HG03457 (cell line): ENCODE results near the gene CELSR1.

Experiments used
- ATAC-seq: cut with Tn5 transposase; IDR thresholded peaks from one replicate; pipeline ENCODE4 v1.9.1; 2021; ENCODE audit warnings: moderate number of reproducible peaks; ENCODE audit not compliant: unreplicated experiment

CELSR1 gene

DNA sequence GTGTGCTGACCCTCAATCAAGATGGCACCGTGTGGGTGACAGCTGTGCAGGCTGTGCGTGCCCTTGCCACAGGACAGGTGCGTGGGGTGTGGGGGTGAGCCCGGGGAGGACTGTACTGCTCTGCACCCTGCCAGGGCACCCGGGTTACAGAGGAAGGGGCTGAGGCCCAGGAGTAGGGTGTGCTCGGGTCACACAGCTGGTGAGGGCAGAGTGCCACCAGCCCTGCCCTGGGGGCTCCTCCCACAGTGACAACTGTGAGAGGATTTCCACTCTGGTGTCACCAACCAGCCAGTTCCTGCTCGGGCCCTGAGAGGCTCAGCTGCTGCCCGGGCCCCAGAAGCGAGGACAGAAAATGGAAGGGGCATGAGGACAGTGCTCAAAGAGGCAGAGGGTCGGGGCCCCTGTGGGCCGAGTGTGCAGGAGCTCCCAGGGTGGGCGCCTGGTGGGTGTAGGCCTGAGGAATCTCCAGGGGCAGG, 181.4 kb downstream of the CELSR1 start:
- no peak for ATAC-seq

- ATAC-seq = no peak
Measured at GRCh38 chr22:46355369-46355995, 181.9 kb downstream of the CELSR1 start.

GRCh38 chr22:46354993-46355305, 182.5 kb downstream of the CELSR1 start:
- no peak for ATAC-seq

GRCh38 chr22:46354176-46354992, 183.0 kb downstream of the CELSR1 start:
- no peak for ATAC-seq

DNA sequence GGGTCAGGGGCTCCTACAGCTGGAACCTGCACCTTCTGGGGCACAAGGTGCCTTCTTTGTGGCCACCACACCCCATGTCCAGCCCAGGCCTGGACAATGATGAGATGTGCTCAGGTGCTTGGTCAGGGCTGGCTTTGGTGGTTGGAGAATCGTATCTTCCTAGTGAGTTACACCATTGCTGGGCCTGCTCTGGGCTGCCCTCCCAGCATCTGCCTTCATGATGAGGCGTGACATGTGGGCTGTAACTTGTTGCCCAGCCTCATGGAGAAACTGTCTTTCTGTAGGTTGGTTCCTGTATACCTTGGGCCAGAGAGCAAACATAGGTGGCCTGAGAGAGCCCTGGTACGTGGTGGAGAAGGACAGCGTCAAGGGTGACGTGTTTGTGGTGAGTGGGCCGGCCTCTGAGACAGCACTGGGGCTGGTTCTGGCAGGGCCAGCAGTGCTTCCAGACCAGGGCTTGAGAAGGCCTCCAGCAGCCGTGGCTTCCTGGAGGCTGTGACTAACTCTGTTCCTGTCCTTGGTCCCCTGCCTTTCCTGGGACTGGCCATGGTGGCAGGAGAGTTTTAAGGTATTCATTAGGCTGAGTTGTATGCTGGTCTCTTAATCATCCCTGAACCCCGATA, 183.8 kb downstream of the CELSR1 start:
- no peak for ATAC-seq

DNA sequence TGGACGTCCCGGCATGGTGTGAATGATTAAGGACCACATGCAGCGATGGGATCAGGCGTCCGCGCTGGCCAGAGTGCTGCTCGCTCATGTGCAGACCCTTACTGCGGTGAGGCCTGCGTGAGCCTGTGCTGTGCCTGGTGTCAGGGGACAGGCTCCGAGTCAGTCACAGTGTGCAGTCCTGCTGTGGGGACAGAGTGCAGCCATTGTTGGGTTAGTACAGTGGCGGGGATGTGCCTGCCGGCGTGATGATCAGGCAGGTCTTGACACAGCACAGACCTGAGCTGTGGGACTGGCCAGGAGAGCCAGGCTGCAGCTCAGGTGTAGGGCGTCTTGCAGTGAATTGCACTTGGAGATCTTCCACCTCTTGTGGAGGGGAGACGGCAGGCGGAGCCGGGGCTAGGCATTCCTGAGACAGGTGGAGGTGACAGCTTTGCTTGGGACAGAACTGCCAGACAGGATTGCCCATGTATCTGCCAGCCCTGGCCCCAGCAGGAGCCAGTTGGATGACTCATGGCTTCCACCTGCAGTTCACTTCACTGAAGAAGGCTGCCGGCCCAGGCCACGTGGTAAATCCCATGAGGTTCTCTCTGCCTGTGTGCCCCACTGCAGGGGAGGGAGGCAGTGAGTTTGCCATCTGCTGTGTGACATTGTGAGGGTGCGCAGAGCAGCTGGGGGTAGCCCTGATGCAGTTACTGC, 184.6 kb downstream of the CELSR1 start:
- ATAC-seq = no peak

DNA sequence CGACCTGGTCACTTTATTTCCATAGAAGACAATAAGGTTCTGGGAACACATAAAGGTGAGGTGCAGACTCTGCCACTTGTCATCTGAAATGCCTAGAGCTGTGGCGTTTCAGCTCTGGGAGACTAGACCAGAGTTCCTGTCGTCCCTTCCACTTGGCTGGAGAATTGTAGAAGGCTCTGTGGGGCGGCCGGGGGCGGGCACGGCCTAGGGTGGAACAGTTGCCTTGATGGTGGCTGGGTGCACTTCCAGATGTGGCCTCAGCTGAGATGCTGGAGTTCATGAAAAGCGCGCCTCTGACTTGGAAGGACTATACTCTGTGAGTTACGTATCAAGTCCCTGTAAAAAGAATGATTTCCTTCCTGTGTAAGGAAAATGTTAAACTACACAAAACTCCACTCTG, 185.1 kb downstream of the CELSR1 start:
- ATAC-seq = no peak

GRCh38 chr22:46351767-46352166, 185.7 kb downstream of the CELSR1 start:
- ATAC-seq = no peak

GRCh38 chr22:46351131-46351735, 186.2 kb downstream of the CELSR1 start:
- ATAC-seq = no peak

GRCh38 chr22:46350646-46351045, 186.8 kb downstream of the CELSR1 start:
- ATAC-seq = no peak

- ATAC-seq = no peak
Measured at GRCh38 chr22:46350121-46350520, 187.3 kb downstream of the CELSR1 start.

- no peak for ATAC-seq
Measured at GRCh38 chr22:46349681-46350080, 187.7 kb downstream of the CELSR1 start.

DNA sequence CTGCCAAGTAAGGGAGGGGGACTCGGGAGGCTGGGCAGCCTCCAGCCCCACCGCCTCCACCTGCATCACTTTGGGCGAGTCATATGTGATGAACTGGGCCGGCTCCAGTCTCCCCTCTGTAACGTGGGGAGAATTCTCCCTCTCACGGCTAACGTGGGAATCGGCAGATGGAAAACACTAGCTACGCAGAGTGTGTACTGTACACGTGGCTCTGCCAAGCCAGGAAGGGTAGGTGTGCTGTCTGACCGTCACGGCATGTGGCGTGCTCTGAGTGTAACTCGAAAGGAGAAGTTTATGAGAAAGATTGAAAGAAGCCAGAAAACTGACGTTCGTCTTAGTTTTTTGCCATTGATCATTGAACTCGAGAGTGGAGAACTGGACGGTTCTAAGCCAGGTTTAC, 188.2 kb downstream of the CELSR1 start:
- no peak for ATAC-seq

- no peak for ATAC-seq
Measured at GRCh38 chr22:46348099-46348695, 189.2 kb downstream of the CELSR1 start.

DNA sequence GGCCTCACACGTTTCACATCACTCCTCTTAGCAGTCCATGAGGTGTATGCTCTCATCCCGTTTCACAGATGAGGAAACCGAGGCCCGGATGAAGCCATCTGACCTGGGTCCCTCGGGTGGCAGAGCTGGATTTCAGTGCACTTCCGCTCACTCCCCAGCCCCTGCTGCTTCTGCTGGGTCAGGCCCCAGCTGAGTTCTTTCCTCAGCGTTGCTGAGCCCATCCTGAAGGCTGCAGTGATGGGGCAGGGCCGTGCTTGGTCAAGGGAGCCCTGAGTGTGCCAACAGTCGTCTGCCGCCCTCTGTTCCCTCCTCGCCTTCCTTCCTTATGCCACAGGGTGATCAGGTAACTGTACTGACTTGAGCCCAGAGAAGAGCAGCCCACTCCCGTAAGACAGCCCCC, 189.8 kb downstream of the CELSR1 start:
- ATAC-seq = no peak

DNA sequence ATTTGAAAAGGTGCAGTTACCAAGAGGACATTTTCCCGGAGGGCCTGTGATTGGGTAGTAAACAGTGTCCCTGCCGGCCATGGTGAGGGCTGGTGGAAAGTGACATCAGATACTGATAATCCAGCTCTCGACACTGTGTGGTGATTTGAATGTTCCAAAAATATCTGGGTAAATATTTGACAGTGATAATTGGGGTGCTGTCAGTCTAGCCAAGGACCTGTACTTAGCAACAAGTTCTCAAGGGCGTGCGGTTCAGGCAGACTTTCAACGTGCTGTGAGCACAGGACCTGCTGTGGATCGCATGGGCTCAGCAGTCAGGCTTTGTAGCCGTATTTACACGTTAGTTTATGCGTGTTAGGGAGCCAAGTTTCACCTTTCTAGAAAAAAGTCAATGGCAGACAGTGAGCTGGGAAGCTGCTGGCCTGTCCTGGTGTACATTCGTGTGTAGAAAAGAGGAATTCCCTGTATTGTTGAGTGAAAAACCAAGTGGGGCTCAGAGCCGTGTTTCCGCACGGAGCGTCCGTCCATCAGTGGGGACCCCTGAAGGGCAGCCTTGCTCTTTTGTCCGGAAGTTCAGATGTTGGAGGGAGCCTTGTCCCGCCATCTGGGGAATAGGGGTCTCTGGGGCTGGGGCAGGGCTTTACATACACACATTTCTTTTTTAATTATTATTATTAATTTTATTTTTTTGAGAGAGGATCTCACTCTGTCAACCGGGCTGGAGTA, 190.6 kb downstream of the CELSR1 start:
- ATAC-seq = no peak

DNA sequence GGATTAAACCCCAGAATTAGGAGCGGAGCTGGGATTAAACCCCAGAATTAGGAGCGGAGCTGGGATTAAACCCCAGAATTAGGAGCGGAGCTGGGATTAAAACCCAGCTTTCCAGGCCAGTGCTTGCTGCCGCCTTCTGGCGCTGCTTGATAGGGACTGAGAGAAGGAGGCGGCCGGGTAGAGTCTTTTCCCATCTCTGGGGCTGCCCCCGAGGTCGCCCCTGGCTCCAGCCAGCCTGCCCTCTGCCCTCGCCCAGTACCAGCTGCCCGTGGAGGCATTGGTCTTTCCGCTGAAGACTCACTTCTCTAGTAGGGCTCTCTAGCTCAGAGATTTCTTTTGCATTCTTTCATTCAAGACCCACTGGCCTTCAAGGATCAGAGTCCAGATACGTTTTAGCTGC, 196.7 kb downstream of the CELSR1 start:
- ATAC-seq = no peak

GRCh38 chr22:46339956-46340355, 197.5 kb downstream of the CELSR1 start:
- no peak for ATAC-seq

DNA sequence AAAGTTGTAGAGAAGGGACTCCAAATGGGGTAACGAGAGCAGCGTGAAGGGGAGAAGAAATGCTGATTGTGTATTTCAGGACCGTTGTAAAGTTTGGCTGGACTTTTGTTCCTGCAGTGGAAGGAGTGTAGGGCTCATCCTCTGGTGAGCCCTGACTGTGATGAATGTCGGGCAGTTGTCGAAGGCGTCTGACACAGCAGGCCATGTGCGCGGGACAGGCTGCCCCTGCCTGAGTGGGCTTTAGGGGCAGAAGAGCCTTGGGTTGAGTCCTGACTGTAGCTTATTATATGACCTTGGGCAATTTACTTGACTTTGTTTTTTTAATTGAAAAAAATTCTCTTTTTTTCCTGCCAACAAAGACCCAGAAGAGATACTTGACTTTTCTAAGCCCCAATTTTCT, 198.8 kb downstream of the CELSR1 start:
- ATAC-seq = no peak

DNA sequence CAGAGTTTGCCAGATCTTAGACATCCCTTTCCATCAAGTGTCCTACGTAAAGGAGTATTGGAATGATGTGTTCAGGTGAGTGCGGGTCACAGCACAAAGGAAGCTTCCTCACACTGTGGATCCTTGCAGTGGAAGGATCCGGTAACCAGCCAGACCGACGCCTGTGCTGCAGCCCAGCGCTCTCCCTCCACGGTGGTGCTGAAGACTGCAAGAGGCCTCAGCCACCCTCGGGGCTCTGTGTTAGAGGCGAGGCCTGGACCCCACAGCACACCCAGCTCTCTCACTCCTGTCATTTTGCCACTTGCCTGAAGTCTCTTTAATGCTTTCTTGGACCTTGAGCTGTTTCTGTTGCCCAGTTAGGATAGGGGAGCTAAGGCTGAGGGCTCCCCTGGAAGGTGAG, 199.6 kb downstream of the CELSR1 start:
- no peak for ATAC-seq
